Omental fat pad (tissue), 4 donors: Measurements from ENCODE around the gene PLCL2. TPM values are rescaled to one million over a fixed set of nuclear protein-coding genes. Genes with fewer than 3 reads are reported as not detected.

Experiments
- ATAC-seq: fragments of 150-250 bp; one replicate; pipeline ENCODE4 v1.9.1; 2016; ENCODE audit warnings: mild to moderate bottlenecking, moderate library complexity; ENCODE audit not compliant: low FRiP score
- DNase-seq: peaks from one replicate; pipeline ENCODE4 v3.0.0-alpha.2; 2019; ENCODE audit warnings: low spot score
- CTCF ChIP-seq, 3 donors: fragments of 450-650 bp; IDR thresholded peaks; one replicate each; pipeline ENCODE4 v1.5.1; 2016 to 2017; ENCODE audit warnings: antibody characterized with exemption in 3 of 3, mild to moderate bottlenecking in 3 of 3, moderate library complexity in 2 of 3
- total RNA-seq, 4 donors: library from RNA; depleted of rRNA; stranded (reverse); fragments of >200 nt; gene quantifications; one replicate each; pipeline ENCODE4 v1.1.0, GENCODE V29; 2016

Gene PLCL2
- total RNA-seq, 4 donors from 2014 or later = 10.8 to 28.5 (median 16.3) TPM

GRCh38 chr3:16913264-16913580 lies 28.5 kb downstream of the PLCL2 start:
- ATAC-seq = no peak
- TF ChIP-seq CTCF (IDR thresholded peaks at IDR 0.05) = no peak
- no peak for DNase-seq

GRCh38 chr3:16916840-16917239 lies 32.1 kb downstream of the PLCL2 start:
- DNase-seq (no peak), ATAC-seq (no peak)
- no peak for TF ChIP-seq CTCF (IDR thresholded peaks at IDR 0.05)

- DNase-seq (no peak), ATAC-seq (no peak)
- no peak for TF ChIP-seq CTCF (IDR thresholded peaks at IDR 0.05)
These were observed 32.6 kb downstream of the PLCL2 start for GRCh38 chr3:16917256-16917935.

- no peak for ATAC-seq
- no peak for TF ChIP-seq CTCF (IDR thresholded peaks at IDR 0.05)
These were observed 33.4 kb downstream of the PLCL2 start for GRCh38 chr3:16917980-16918682.

GRCh38 chr3:16918683-16919025 lies 33.9 kb downstream of the PLCL2 start:
- ATAC-seq = no peak
- TF ChIP-seq CTCF (IDR thresholded peaks at IDR 0.05) = no peak
- no peak for DNase-seq

More at GRCh38 chr3:16917980-16918682, 33.4 kb downstream of the PLCL2 start:
- DNase-seq = no peak

- no peak for ATAC-seq
- no peak for DNase-seq
- TF ChIP-seq CTCF (IDR thresholded peaks at IDR 0.05) = no peak
These were observed 38.4 kb downstream of the PLCL2 start for GRCh38 chr3:16923112-16923511.

GRCh38 chr3:16927485-16927884 lies 42.7 kb downstream of the PLCL2 start:
- DNase-seq = no peak
- TF ChIP-seq CTCF (IDR thresholded peaks at IDR 0.05) = no peak
- ATAC-seq = no peak
